Measurements from ENCODE around the gene KIAA1217.

The KIAA1217 gene

GRCh38 chr10:24417053-24417452, 208.1 kb downstream of the KIAA1217 start:
- no peak for TF ChIP-seq CTCF (IDR thresholded peaks at IDR 0.05; ENCODE audit: extremely low read depth, missing control alignments)
- DNase-seq (ENCODE audit: low spot score): no peak

- TF ChIP-seq CTCF (IDR thresholded peaks at IDR 0.05; ENCODE audit: extremely low read depth, missing control alignments): no peak
- DNase-seq (ENCODE audit: low spot score): no peak
Observed at GRCh38 chr10:24418532-24418931, 209.6 kb downstream of the KIAA1217 start.

- no peak for TF ChIP-seq CTCF (IDR thresholded peaks at IDR 0.05; ENCODE audit: extremely low read depth, missing control alignments)
- no peak for DNase-seq (ENCODE audit: low spot score)
Observed at GRCh38 chr10:24419066-24419465, 210.1 kb downstream of the KIAA1217 start.

- TF ChIP-seq CTCF (IDR thresholded peaks at IDR 0.05; ENCODE audit: extremely low read depth, missing control alignments): no peak
- DNase-seq (ENCODE audit: low spot score): no peak
Observed at GRCh38 chr10:24425151-24425550, 216.2 kb downstream of the KIAA1217 start.

GRCh38 chr10:24427678-24428409, 218.9 kb downstream of the KIAA1217 start:
- TF ChIP-seq CTCF (IDR thresholded peaks at IDR 0.05; ENCODE audit: extremely low read depth, missing control alignments): no peak
- no peak for DNase-seq (ENCODE audit: low spot score)

- no peak for DNase-seq (ENCODE audit: low spot score)
- TF ChIP-seq CTCF (IDR thresholded peaks at IDR 0.05; ENCODE audit: extremely low read depth, missing control alignments): no peak
Observed at GRCh38 chr10:24428410-24428782, 219.5 kb downstream of the KIAA1217 start.

- no peak for DNase-seq (ENCODE audit: low spot score)
- no peak for TF ChIP-seq CTCF (IDR thresholded peaks at IDR 0.05; ENCODE audit: extremely low read depth, missing control alignments)
Observed at GRCh38 chr10:24430591-24430990, 221.7 kb downstream of the KIAA1217 start.

Data from GM20000 (cell line).